ENCODE results near the gene MKLN1.

DNA sequence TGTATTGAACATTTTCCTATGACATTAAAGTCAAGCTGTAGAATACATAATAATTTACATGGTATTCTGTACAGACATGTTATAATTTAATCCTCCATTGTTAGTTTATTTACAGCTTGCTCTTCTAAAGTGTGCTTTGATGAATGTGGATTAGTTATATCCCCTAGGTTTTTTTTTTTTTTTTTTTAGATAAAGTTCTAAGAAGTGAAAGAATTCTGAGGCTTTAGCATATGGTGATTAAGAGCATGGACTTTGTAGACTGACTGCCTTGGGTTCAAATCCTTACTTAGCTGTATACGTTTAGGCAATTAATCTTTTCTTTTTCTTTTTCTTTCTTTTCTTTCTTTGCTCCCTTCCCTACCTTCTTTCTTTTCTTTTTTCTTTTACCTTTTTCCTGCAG lies 44.9 kb downstream of the MKLN1 start:
- TF ChIP-seq, protein P1, sequence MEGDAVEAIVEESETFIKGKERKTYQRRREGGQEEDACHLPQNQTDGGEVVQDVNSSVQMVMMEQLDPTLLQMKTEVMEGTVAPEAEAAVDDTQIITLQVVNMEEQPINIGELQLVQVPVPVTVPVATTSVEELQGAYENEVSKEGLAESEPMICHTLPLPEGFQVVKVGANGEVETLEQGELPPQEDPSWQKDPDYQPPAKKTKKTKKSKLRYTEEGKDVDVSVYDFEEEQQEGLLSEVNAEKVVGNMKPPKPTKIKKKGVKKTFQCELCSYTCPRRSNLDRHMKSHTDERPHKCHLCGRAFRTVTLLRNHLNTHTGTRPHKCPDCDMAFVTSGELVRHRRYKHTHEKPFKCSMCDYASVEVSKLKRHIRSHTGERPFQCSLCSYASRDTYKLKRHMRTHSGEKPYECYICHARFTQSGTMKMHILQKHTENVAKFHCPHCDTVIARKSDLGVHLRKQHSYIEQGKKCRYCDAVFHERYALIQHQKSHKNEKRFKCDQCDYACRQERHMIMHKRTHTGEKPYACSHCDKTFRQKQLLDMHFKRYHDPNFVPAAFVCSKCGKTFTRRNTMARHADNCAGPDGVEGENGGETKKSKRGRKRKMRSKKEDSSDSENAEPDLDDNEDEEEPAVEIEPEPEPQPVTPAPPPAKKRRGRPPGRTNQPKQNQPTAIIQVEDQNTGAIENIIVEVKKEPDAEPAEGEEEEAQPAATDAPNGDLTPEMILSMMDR (conservative IDR thresholded peaks at IDR 0.05): no peak
- TF ChIP-seq EZH2 (IDR thresholded peaks at IDR 0.05; ENCODE audit: low read depth): no peak
